ENCODE measurements around the gene CRYAA.
"Not testable (repeated sequence)": the region's sequence is repeated elsewhere in the genome, so short reads cannot be mapped to it uniquely, and the experiment has no call there.

GRCh38 chr21:43146637-43147036 lies 22.2 kb upstream of the CRYAA start:
- TF ChIP-seq CTCF (IDR thresholded peaks at IDR 0.05; ENCODE audit: low read depth, low read length); EZH2phosphoT487 (IDR thresholded peaks at IDR 0.05; ENCODE audit: low read depth): not testable (repeated sequence)

Data from OCI-LY3 (cell line).